Measurements from ENCODE around the gene MMP12. TPM values are rescaled to one million over a fixed set of nuclear protein-coding genes. Genes with fewer than 3 reads are reported as not detected.

Gene MMP12
- total RNA-seq, 1 donor, result 0.36 TPM

GRCh38 chr11:102836290-102836875, 38.4 kb downstream of the MMP12 start:
- H3K4me3 ChIP-seq (ENCODE audit: insufficient read depth, low read length), result no peak overlapping the region
- TF ChIP-seq CTCF (IDR thresholded peaks at IDR 0.05; ENCODE audit: extremely low read depth, low read depth, low read length), result no peak
- no peaks in the 10 kb centered on the region for H3K9me3 ChIP-seq (ENCODE audit: low read depth, low read length)
- no peaks in the 10 kb centered on the region for H3K36me3 ChIP-seq (ENCODE audit: insufficient read depth, low read length)
- H2AFZ ChIP-seq (ENCODE audit: low read length), result no peak overlapping the region
- H4K20me1 ChIP-seq (ENCODE audit: insufficient read depth, low read length), result no peaks in the 10 kb centered on the region
- no peak overlapping the region for H3K27ac ChIP-seq (ENCODE audit: low read depth, low read length)
- H3K27me3 ChIP-seq (ENCODE audit: insufficient read depth, low read length), result no peaks in the 10 kb centered on the region
- peaks cover 17% of the 10 kb centered on the region for H3K4me1 ChIP-seq (ENCODE audit: insufficient read depth, low read length)
- H3K4me2 ChIP-seq (ENCODE audit: insufficient read depth, low read length), result peak overlapping the region; percentile 35
- DNase-seq (ENCODE audit: insufficient read length, low spot score, missing footprints), result peak; percentile 58
- no peaks in the 10 kb centered on the region for H3K79me2 ChIP-seq (ENCODE audit: insufficient read depth, low read length)

GRCh38 chr11:102833731-102834130, 41.1 kb downstream of the MMP12 start:
- Histone ChIP-seq H3K9me3 (ENCODE audit: low read depth, low read length) (no peaks in the 10 kb centered on the region), H2AFZ (ENCODE audit: low read length) (no peak overlapping the region), H3K36me3 (ENCODE audit: insufficient read depth, low read length) (no peaks in the 10 kb centered on the region), H3K79me2 (ENCODE audit: insufficient read depth, low read length) (no peaks in the 10 kb centered on the region), H3K27me3 (ENCODE audit: insufficient read depth, low read length) (no peaks in the 10 kb centered on the region), H3K4me3 (ENCODE audit: insufficient read depth, low read length) (no peak overlapping the region), H3K4me1 (ENCODE audit: insufficient read depth, low read length) (peaks cover 17% of the 10 kb centered on the region), H4K20me1 (ENCODE audit: insufficient read depth, low read length) (no peaks in the 10 kb centered on the region), H3K4me2 (ENCODE audit: insufficient read depth, low read length) (no peak overlapping the region), H3K27ac (ENCODE audit: low read depth, low read length) (no peak overlapping the region)
- no peak for TF ChIP-seq CTCF (IDR thresholded peaks at IDR 0.05; ENCODE audit: extremely low read depth, low read depth, low read length)
- no peak for DNase-seq (ENCODE audit: insufficient read length, low spot score, missing footprints)

- Histone ChIP-seq H3K36me3 (ENCODE audit: insufficient read depth, low read length) (no peaks in the 10 kb centered on the region), H3K79me2 (ENCODE audit: insufficient read depth, low read length) (no peaks in the 10 kb centered on the region), H3K4me2 (ENCODE audit: insufficient read depth, low read length) (no peak overlapping the region), H3K4me3 (ENCODE audit: insufficient read depth, low read length) (no peak overlapping the region), H4K20me1 (ENCODE audit: insufficient read depth, low read length) (no peaks in the 10 kb centered on the region), H3K4me1 (ENCODE audit: insufficient read depth, low read length) (peaks cover 17% of the 10 kb centered on the region), H3K27me3 (ENCODE audit: insufficient read depth, low read length) (no peaks in the 10 kb centered on the region), H3K27ac (ENCODE audit: low read depth, low read length) (no peak overlapping the region), H2AFZ (ENCODE audit: low read length) (no peak overlapping the region), H3K9me3 (ENCODE audit: low read depth, low read length) (no peaks in the 10 kb centered on the region)
- DNase-seq (ENCODE audit: insufficient read length, low spot score, missing footprints), result no peak
- no peak for TF ChIP-seq CTCF (IDR thresholded peaks at IDR 0.05; ENCODE audit: extremely low read depth, low read depth, low read length)
These were observed 42.2 kb downstream of the MMP12 start for GRCh38 chr11:102832612-102833011.

GRCh38 chr11:102831489-102832440, 43.0 kb downstream of the MMP12 start:
- H3K4me3 ChIP-seq (ENCODE audit: insufficient read depth, low read length), result peak overlapping the region; percentile 77
- no peaks in the 10 kb centered on the region for H3K9me3 ChIP-seq (ENCODE audit: low read depth, low read length)
- H2AFZ ChIP-seq (ENCODE audit: low read length), result peak overlapping the region; percentile 92
- H3K79me2 ChIP-seq (ENCODE audit: insufficient read depth, low read length), result no peaks in the 10 kb centered on the region
- TF ChIP-seq CTCF (IDR thresholded peaks at IDR 0.05; ENCODE audit: extremely low read depth, low read depth, low read length), result peak; percentile 80
- DNase-seq (ENCODE audit: insufficient read length, low spot score, missing footprints), result peak; percentile 57
- no peaks in the 10 kb centered on the region for H3K27me3 ChIP-seq (ENCODE audit: insufficient read depth, low read length)
- peak overlapping the region; percentile 86 for H3K4me2 ChIP-seq (ENCODE audit: insufficient read depth, low read length)
- no peaks in the 10 kb centered on the region for H3K36me3 ChIP-seq (ENCODE audit: insufficient read depth, low read length)
- no peaks in the 10 kb centered on the region for H4K20me1 ChIP-seq (ENCODE audit: insufficient read depth, low read length)
- peaks cover 15% of the 10 kb centered on the region for H3K4me1 ChIP-seq (ENCODE audit: insufficient read depth, low read length)
- peak overlapping the region; percentile 38 for H3K27ac ChIP-seq (ENCODE audit: low read depth, low read length)

Measured in osteoblast (primary cell).